Measurements from ENCODE around the gene CPXM2. TPM values are rescaled to one million over a fixed set of nuclear protein-coding genes. Genes with fewer than 3 reads are reported as not detected.

Gene CPXM2
- total RNA-seq, 2 experiments from 2014 or later, result not detected

DNA sequence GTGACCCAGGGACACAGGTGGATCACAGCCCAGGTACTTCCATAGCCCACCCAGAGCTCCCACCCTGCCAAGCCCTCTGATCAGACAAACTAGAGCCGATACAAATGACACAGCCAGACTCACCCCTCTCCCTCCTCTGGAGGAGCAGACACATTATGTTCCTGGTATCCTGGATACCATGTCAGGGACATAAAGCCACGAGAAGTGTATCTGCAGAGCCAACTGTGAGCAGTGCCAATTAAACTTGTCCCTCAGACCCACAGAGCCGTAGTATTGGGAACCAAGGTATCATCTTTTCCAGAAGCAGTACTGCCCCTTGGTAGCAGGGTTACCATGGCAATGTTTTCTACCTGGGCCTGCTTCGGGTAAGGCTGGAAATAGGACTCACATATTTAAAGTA, 47.3 kb upstream of the CPXM2 start:
- H3K4me1 ChIP-seq (ENCODE audit: insufficient read depth, low read length, poor library complexity, severe bottlenecking), result peaks cover 7% of the 10 kb centered on the region
- no TSS peak for BruUV-seq (replicated peaks)
- intact Hi-C loops (cut with micrococcal nuclease; ENCODE audit: unreplicated experiment), result no loop called here
- H3K27ac ChIP-seq (ENCODE audit: low read depth, low read length, poor library complexity, severe bottlenecking), result no peak overlapping the region
- CTCF ChIA-PET (ENCODE audit: unreplicated experiment), result no interaction called here
- no peaks in the 10 kb centered on the region for H3K79me2 ChIP-seq (ENCODE audit: insufficient read depth, low read depth, low read length)
- no peaks in the 10 kb centered on the region for H3K9me2 ChIP-seq (ENCODE audit: insufficient read depth, low read length)
- H3K4me2 ChIP-seq (ENCODE audit: low read length), result no peak overlapping the region
- H4K20me1 ChIP-seq (ENCODE audit: insufficient read depth, low read length), result no peaks in the 10 kb centered on the region
- no peak for DNase-seq (ENCODE audit: low spot score)
- no peak overlapping the region for H2AFZ ChIP-seq (ENCODE audit: low read length)
- POLR2A ChIA-PET, result no interaction called here
- H3K4me3 ChIP-seq (ENCODE audit: low read depth, low read length, poor library complexity, severe bottlenecking), result no peak overlapping the region
- TF ChIP-seq EZH2phosphoT487 (IDR thresholded peaks at IDR 0.05; ENCODE audit: borderline replicate concordance, low read depth, low read length), result no peak
- TF ChIP-seq, protein P1, sequence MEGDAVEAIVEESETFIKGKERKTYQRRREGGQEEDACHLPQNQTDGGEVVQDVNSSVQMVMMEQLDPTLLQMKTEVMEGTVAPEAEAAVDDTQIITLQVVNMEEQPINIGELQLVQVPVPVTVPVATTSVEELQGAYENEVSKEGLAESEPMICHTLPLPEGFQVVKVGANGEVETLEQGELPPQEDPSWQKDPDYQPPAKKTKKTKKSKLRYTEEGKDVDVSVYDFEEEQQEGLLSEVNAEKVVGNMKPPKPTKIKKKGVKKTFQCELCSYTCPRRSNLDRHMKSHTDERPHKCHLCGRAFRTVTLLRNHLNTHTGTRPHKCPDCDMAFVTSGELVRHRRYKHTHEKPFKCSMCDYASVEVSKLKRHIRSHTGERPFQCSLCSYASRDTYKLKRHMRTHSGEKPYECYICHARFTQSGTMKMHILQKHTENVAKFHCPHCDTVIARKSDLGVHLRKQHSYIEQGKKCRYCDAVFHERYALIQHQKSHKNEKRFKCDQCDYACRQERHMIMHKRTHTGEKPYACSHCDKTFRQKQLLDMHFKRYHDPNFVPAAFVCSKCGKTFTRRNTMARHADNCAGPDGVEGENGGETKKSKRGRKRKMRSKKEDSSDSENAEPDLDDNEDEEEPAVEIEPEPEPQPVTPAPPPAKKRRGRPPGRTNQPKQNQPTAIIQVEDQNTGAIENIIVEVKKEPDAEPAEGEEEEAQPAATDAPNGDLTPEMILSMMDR (conservative IDR thresholded peaks at IDR 0.05; ENCODE audit: low read length), result no peak
- H3K36me3 ChIP-seq (ENCODE audit: insufficient read depth, low read length), result no peaks in the 10 kb centered on the region
- H3K9me3 ChIP-seq (ENCODE audit: low read length), result no peaks in the 10 kb centered on the region

DNA sequence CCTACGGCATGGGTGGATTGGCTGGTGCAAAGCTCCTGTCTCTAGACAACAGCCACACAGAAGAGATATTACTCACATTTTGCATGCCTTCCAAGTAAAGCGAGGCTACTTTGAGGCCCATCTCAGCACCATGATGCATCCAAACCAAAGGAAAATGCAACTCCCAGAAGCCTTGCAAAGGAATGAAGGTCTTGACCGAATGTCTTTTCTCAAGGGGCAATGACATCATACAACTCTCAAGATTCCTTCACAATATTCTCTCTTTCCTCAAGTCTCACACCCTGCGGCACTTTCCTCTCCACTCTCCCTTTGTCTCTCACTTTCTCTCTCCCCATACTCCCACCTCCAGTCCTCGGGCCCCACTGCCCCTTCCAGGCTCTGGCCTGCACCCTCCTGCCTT, 44.8 kb upstream of the CPXM2 start:
- Histone ChIP-seq H4K20me1 (ENCODE audit: insufficient read depth, low read length) (no peaks in the 10 kb centered on the region), H2AFZ (ENCODE audit: low read length) (no peak overlapping the region), H3K4me3 (ENCODE audit: low read depth, low read length, poor library complexity, severe bottlenecking) (no peak overlapping the region), H3K79me2 (ENCODE audit: insufficient read depth, low read depth, low read length) (no peaks in the 10 kb centered on the region), H3K9me3 (ENCODE audit: low read length) (no peaks in the 10 kb centered on the region), H3K4me2 (ENCODE audit: low read length) (no peak overlapping the region), H3K27ac (ENCODE audit: low read depth, low read length, poor library complexity, severe bottlenecking) (no peak overlapping the region), H3K9me2 (ENCODE audit: insufficient read depth, low read length) (no peaks in the 10 kb centered on the region), H3K4me1 (ENCODE audit: insufficient read depth, low read length, poor library complexity, severe bottlenecking) (peaks cover 7% of the 10 kb centered on the region), H3K36me3 (ENCODE audit: insufficient read depth, low read length) (no peaks in the 10 kb centered on the region)
- BruUV-seq (replicated peaks), result no TSS peak
- DNase-seq (ENCODE audit: low spot score), result no peak
- CTCF ChIA-PET (ENCODE audit: unreplicated experiment), result no interaction called here
- intact Hi-C loops (cut with micrococcal nuclease; ENCODE audit: unreplicated experiment), result no loop called here
- TF ChIP-seq, protein P1 (conservative IDR thresholded peaks at IDR 0.05; ENCODE audit: low read length), result no peak
- TF ChIP-seq EZH2phosphoT487 (IDR thresholded peaks at IDR 0.05; ENCODE audit: borderline replicate concordance, low read depth, low read length), result no peak
- POLR2A ChIA-PET, result no interaction called here

DNA sequence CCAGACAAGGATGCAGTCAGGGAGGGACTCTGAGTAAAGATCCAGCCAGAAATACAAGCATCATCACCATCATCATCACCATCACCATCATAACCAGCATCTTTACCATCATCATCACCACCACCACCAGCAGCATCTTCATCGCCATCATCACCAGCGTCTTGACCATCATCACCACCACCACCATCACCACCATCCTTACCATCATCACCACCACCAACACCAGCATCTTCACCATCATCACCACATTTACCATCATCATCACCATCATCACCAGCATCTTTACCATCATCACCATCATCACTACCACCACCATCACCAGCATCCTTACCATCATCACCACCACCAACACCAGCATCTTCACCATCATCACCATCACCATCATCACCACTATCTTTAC, 44.1 kb upstream of the CPXM2 start:
- Histone ChIP-seq H3K27ac (ENCODE audit: low read depth, low read length, poor library complexity, severe bottlenecking) (no peak overlapping the region), H3K4me1 (ENCODE audit: insufficient read depth, low read length, poor library complexity, severe bottlenecking) (peaks cover 7% of the 10 kb centered on the region), H2AFZ (ENCODE audit: low read length) (no peak overlapping the region), H3K9me2 (ENCODE audit: insufficient read depth, low read length) (no peaks in the 10 kb centered on the region), H3K9me3 (ENCODE audit: low read length) (no peaks in the 10 kb centered on the region), H3K79me2 (ENCODE audit: insufficient read depth, low read depth, low read length) (no peaks in the 10 kb centered on the region), H3K4me2 (ENCODE audit: low read length) (no peak overlapping the region), H3K36me3 (ENCODE audit: insufficient read depth, low read length) (no peaks in the 10 kb centered on the region), H3K4me3 (ENCODE audit: low read depth, low read length, poor library complexity, severe bottlenecking) (no peak overlapping the region), H4K20me1 (ENCODE audit: insufficient read depth, low read length) (no peaks in the 10 kb centered on the region)
- TF ChIP-seq EZH2phosphoT487 (IDR thresholded peaks at IDR 0.05; ENCODE audit: borderline replicate concordance, low read depth, low read length), result no peak
- TF ChIP-seq, protein P1 (conservative IDR thresholded peaks at IDR 0.05; ENCODE audit: low read length), result no peak
- ChIA-PET POLR2A (no interaction called here), CTCF (ENCODE audit: unreplicated experiment) (no interaction called here)
- intact Hi-C loops (cut with micrococcal nuclease; ENCODE audit: unreplicated experiment), result no loop called here
- BruUV-seq (replicated peaks), result no TSS peak
- DNase-seq (ENCODE audit: low spot score), result no peak

Measured in OCI-LY7 (cell line).